DND-41 (cell line): ENCODE measurements around the gene TCEAL5.
"Not testable (repeated sequence)": the region's sequence is repeated elsewhere in the genome, so short reads cannot be mapped to it uniquely, and the experiment has no call there.

Source experiments
- EZH2 ChIP-seq: IDR thresholded peaks from 3 replicates; pipeline ENCODE4 v1.6.1; 2012; ENCODE audit warnings: borderline replicate concordance, low read depth, mild to moderate bottlenecking, moderate library complexity, low read length, inconsistent platforms; ENCODE audit not compliant: severe bottlenecking
- TF ChIP-seq, protein P1 (sequence below): IDR thresholded peaks from 2 replicates; pipeline ENCODE4 v1.5.1; 2012; ENCODE audit warnings: borderline replicate concordance, low read length, moderate library complexity, mild to moderate bottlenecking; ENCODE audit not compliant: poor library complexity, severe bottlenecking; ENCODE audit errors: extremely low read depth

GRCh38 chrX:103225918-103226317 is 50.6 kb downstream of the TCEAL5 start:
- TF ChIP-seq, protein P1, sequence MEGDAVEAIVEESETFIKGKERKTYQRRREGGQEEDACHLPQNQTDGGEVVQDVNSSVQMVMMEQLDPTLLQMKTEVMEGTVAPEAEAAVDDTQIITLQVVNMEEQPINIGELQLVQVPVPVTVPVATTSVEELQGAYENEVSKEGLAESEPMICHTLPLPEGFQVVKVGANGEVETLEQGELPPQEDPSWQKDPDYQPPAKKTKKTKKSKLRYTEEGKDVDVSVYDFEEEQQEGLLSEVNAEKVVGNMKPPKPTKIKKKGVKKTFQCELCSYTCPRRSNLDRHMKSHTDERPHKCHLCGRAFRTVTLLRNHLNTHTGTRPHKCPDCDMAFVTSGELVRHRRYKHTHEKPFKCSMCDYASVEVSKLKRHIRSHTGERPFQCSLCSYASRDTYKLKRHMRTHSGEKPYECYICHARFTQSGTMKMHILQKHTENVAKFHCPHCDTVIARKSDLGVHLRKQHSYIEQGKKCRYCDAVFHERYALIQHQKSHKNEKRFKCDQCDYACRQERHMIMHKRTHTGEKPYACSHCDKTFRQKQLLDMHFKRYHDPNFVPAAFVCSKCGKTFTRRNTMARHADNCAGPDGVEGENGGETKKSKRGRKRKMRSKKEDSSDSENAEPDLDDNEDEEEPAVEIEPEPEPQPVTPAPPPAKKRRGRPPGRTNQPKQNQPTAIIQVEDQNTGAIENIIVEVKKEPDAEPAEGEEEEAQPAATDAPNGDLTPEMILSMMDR, result not testable (repeated sequence)
- TF ChIP-seq EZH2, result not testable (repeated sequence)
